Measurements from ENCODE around the gene ALAD. TPM values are rescaled to one million over a fixed set of nuclear protein-coding genes. Genes with fewer than 3 reads are reported as not detected.
"Not testable (repeated sequence)": the region's sequence is repeated elsewhere in the genome, so short reads cannot be mapped to it uniquely, and the experiment has no call there.

Gene ALAD
- total and polyA plus RNA-seq, 2 of the 13 experiments (the other 11 are each of a cell fraction or from before 2014, with no cell fraction given): 21.8 to 30.1 TPM

GRCh38 chr9:113406873-113407511 is 5.9 kb upstream of the ALAD start (continued):
- TF ChIP-seq TEAD3 (CRISPR knock-in tag; optimal IDR thresholded peaks at IDR 0.05; ENCODE audit: borderline replicate concordance) (peak; percentile 25), SOX6 (CRISPR knock-in tag; IDR thresholded peaks at IDR 0.05) (peak; percentile 39; the same call in 1 of the 2 replicates), NR2F6 (CRISPR knock-in tag; IDR thresholded peaks at IDR 0.05) (peak; percentile 32; the same call in 1 of the 2 replicates), SALL1 (CRISPR knock-in tag; IDR thresholded peaks at IDR 0.05) (0 out of 2 replicates have a peak, but pooled peaks have one; percentile 27), RAD21 (CRISPR knock-in tag; IDR thresholded peaks at IDR 0.05) (peak; percentile 89), GATAD2A (CRISPR knock-in tag; IDR thresholded peaks at IDR 0.05) (peak; percentile 18; the same call in 1 of the 2 replicates), SP1 (CRISPR knock-in tag; IDR thresholded peaks at IDR 0.05) (0 out of 2 replicates have a peak, but pooled peaks have one; percentile 12), ZNF205 (CRISPR knock-in tag; IDR thresholded peaks at IDR 0.05) (0 out of 2 replicates have a peak, but pooled peaks have one; percentile 29), SAP130 (CRISPR knock-in tag; IDR thresholded peaks at IDR 0.05; ENCODE audit: low read depth) (peak; percentile 33; the same call in 1 of the 2 replicates), KDM2A (CRISPR knock-in tag; IDR thresholded peaks at IDR 0.05; ENCODE audit: borderline replicate concordance, low read depth) (0 out of 2 replicates have a peak, but pooled peaks have one; percentile 45), FOXK2 (IDR thresholded peaks at IDR 0.05) (peak; percentile 76), FOXA1 (CRISPR knock-in tag; IDR thresholded peaks at IDR 0.05) (peak; percentile 92), THRA (CRISPR knock-in tag; IDR thresholded peaks at IDR 0.05; ENCODE audit: borderline replicate concordance) (peak; percentile 38; the same call in 1 of the 2 replicates), SMAD3 (CRISPR knock-in tag; IDR thresholded peaks at IDR 0.05) (peak; percentile 82), ZNF362 (CRISPR knock-in tag; IDR thresholded peaks at IDR 0.05; ENCODE audit: borderline replicate concordance) (peak; percentile 52; the same call in 1 of the 2 replicates), NFKBIZ (CRISPR knock-in tag; IDR thresholded peaks at IDR 0.05) (0 out of 2 replicates have a peak, but pooled peaks have one; percentile 35), FOXO1 (CRISPR knock-in tag; IDR thresholded peaks at IDR 0.05) (peak; percentile 77; the same call in 1 of the 2 replicates)
- TF ChIP-seq SOX6, NR2F6, SP1, FOXA1 (IDR thresholded peaks at IDR 0.05): not testable (repeated sequence)

Measured in HepG2 (cell line).